ENCODE measurements around the gene PTAFR. TPM values are rescaled to one million over a fixed set of nuclear protein-coding genes. Genes with fewer than 3 reads are reported as not detected.

Gene PTAFR
- total and polyA plus RNA-seq, 2 of the 8 experiments (the other 6 are each of a cell fraction or from before 2014, with no cell fraction given), result 1.2 to 4.9 TPM

GRCh38 chr1:28197682-28198415 is 21.4 kb upstream of the PTAFR start (continued):
- no peak for TF ChIP-seq EZH2 (IDR thresholded peaks at IDR 0.05; ENCODE audit: low read depth, low read length, severe bottlenecking)
